ENCODE measurements around the gene SHROOM3. TPM values are rescaled to one million over a fixed set of nuclear protein-coding genes. Genes with fewer than 3 reads are reported as not detected.

SHROOM3 gene
- total RNA-seq, 1 experiment from 2014 or later = 27.6 TPM

DNA sequence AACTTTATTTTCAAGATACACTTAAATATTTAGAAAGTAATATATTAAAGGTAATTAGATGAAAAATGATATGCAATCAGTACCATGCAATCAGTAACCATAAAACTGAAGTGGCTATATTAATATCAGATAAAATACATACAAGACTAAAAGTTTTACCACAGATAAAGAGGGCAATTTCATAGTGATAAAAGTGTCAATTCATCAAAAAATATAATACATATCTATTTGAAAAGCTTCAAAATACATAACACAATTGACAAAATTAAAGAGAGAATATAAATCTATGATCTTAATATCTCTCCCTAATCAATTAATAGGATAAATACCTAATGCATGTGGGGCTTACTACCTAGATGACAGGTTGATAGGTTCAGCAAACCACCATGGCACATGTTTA is 357.4 kb downstream of the SHROOM3 start:
- Histone ChIP-seq H3K27ac (ENCODE audit: insufficient read length, low read depth, low read length) (no peak overlapping the region), H3K4me2 (ENCODE audit: insufficient read depth, insufficient read length, low read length) (no peak overlapping the region), H2AFZ (ENCODE audit: low read length) (no peak overlapping the region), H2AK5ac (ENCODE audit: insufficient read length, low read length) (no peak overlapping the region), H2BK15ac (ENCODE audit: low read depth, low read length) (no peak overlapping the region), H3T11ph (ENCODE audit: low read length) (no peak overlapping the region), H3K23me2 (ENCODE audit: insufficient read length, low read depth, low read length, poor library complexity, severe bottlenecking) (no peaks in the 10 kb centered on the region), H4K8ac (replicated peaks; ENCODE audit: insufficient read length, low read depth, low read length) (no peak overlapping the region), H3K14ac (ENCODE audit: insufficient read depth, low read length) (no peak overlapping the region), H2BK12ac (ENCODE audit: insufficient read length, low read depth, low read length) (no peak overlapping the region), H3K9ac (ENCODE audit: extremely low read depth, insufficient read length, low read length) (no peak overlapping the region), H2BK120ac (ENCODE audit: low read depth, low read length, poor library complexity, severe bottlenecking) (no peak overlapping the region), H2BK5ac (ENCODE audit: insufficient read length, low read length) (no peak overlapping the region), H3K4me1 (ENCODE audit: insufficient read depth, low read length) (no peaks in the 10 kb centered on the region), H3K23ac (ENCODE audit: insufficient read length, low read depth, low read length) (no peak overlapping the region), H2BK20ac (ENCODE audit: low read depth, low read length, poor library complexity, severe bottlenecking) (no peak overlapping the region), H3K27me3 (ENCODE audit: insufficient read depth, low read length) (no peaks in the 10 kb centered on the region), H3K18ac (ENCODE audit: insufficient read length, low read depth, low read length) (no peak overlapping the region), H3K56ac (ENCODE audit: insufficient read length, low read depth, low read length) (no peak overlapping the region), H3K4ac (ENCODE audit: low read depth, low read length) (no peak overlapping the region), H4K91ac (ENCODE audit: insufficient read length, low read depth, low read length) (no peak overlapping the region), H3K79me2 (ENCODE audit: insufficient read depth, low read length) (no peaks in the 10 kb centered on the region), H3K79me1 (ENCODE audit: insufficient read depth, low read depth, low read length, poor library complexity, severe bottlenecking) (no peaks in the 10 kb centered on the region), H4K20me1 (ENCODE audit: control insufficient read depth, insufficient read depth, insufficient read length) (no peaks in the 10 kb centered on the region), H3K9me3 (ENCODE audit: control insufficient read depth, low read depth, low read length) (no peaks in the 10 kb centered on the region), H4K5ac (ENCODE audit: insufficient read length, low read depth, low read length) (no peak overlapping the region)
- no peak for DNase-seq
- TF ChIP-seq, protein P1, sequence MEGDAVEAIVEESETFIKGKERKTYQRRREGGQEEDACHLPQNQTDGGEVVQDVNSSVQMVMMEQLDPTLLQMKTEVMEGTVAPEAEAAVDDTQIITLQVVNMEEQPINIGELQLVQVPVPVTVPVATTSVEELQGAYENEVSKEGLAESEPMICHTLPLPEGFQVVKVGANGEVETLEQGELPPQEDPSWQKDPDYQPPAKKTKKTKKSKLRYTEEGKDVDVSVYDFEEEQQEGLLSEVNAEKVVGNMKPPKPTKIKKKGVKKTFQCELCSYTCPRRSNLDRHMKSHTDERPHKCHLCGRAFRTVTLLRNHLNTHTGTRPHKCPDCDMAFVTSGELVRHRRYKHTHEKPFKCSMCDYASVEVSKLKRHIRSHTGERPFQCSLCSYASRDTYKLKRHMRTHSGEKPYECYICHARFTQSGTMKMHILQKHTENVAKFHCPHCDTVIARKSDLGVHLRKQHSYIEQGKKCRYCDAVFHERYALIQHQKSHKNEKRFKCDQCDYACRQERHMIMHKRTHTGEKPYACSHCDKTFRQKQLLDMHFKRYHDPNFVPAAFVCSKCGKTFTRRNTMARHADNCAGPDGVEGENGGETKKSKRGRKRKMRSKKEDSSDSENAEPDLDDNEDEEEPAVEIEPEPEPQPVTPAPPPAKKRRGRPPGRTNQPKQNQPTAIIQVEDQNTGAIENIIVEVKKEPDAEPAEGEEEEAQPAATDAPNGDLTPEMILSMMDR (conservative IDR thresholded peaks at IDR 0.05) = no peak
- Mint-ChIP-seq H3K4me1 (no peaks in the 10 kb centered on the region), H3K9me3 (peaks cover 4 to 10% of the 10 kb centered on the region in 2 experiments; a peak in 3 of 5 replicates), H3K27me3 (ENCODE audit: low read depth) (no peaks in the 10 kb centered on the region; the same call in 1 of the 2 replicates), H3K36me3 (ENCODE audit: insufficient read depth in 1 of 3, low read depth in 3 of 3) (peaks cover 0 to 11% (median 8%) of the 10 kb centered on the region in 3 experiments; a peak in 5 of 7 replicates), H3K4me3 (no peak overlapping the region), H3K27ac (no peak overlapping the region)
